ENCODE results near the gene MAL. TPM values are rescaled to one million over a fixed set of nuclear protein-coding genes. Genes with fewer than 3 reads are reported as not detected.

MAL gene
- total and polyA plus RNA-seq, 2 of the 13 experiments (the other 11 are each of a cell fraction or from before 2014, with no cell fraction given), result not detected

- TF ChIP-seq HNRNPK (IDR thresholded peaks at IDR 0.05; ENCODE audit: low read depth, low read length, poor library complexity, severe bottlenecking) (peak; percentile 60), ZSCAN22 (CRISPR knock-in tag; IDR thresholded peaks at IDR 0.05) (no peak), RELA (CRISPR knock-in tag; IDR thresholded peaks at IDR 0.05) (no peak), PCBP1 (IDR thresholded peaks at IDR 0.05; ENCODE audit: borderline replicate concordance, low read depth, low read length) (0 out of 2 replicates have a peak, but pooled peaks have one; percentile 27), HMGXB3 (CRISPR knock-in tag; IDR thresholded peaks at IDR 0.05; ENCODE audit: borderline replicate concordance) (no peak), PHF8 (CRISPR knock-in tag; IDR thresholded peaks at IDR 0.05) (no peak), SATB2 (CRISPR knock-in tag; IDR thresholded peaks at IDR 0.05) (no peak), ZNF33A (CRISPR knock-in tag; IDR thresholded peaks at IDR 0.05; ENCODE audit: borderline replicate concordance) (no peak)
- TF ChIP-seq, protein P1, sequence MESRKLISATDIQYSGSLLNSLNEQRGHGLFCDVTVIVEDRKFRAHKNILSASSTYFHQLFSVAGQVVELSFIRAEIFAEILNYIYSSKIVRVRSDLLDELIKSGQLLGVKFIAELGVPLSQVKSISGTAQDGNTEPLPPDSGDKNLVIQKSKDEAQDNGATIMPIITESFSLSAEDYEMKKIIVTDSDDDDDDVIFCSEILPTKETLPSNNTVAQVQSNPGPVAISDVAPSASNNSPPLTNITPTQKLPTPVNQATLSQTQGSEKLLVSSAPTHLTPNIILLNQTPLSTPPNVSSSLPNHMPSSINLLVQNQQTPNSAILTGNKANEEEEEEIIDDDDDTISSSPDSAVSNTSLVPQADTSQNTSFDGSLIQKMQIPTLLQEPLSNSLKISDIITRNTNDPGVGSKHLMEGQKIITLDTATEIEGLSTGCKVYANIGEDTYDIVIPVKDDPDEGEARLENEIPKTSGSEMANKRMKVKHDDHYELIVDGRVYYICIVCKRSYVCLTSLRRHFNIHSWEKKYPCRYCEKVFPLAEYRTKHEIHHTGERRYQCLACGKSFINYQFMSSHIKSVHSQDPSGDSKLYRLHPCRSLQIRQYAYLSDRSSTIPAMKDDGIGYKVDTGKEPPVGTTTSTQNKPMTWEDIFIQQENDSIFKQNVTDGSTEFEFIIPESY (CRISPR knock-in tag; IDR thresholded peaks at IDR 0.05), result peak; percentile 64; the same call in 1 of the 2 replicates
Observed at GRCh38 chr2:95026471-95027368, 1.2 kb downstream of the MAL start (continued).

Data from HepG2 (cell line).